SW480 (cell line): ENCODE measurements around the gene TCF20.
A peak's percentile ranks its signal among the peaks of the same experiment; 100 is the strongest.

Source experiments
- DNase-seq: peaks from one replicate; pipeline ENCODE4 v3.0.0-alpha.2; 2016; ENCODE audit warnings: low spot score

Gene TCF20

GRCh38 chr22:42282252-42282942, 11.9 kb upstream of the TCF20 start:
- DNase-seq, result no peak

- DNase-seq, result no peak
Measured at GRCh38 chr22:42281706-42282251, 11.3 kb upstream of the TCF20 start.

- DNase-seq, result no peak
Measured at GRCh38 chr22:42281284-42281683, 10.8 kb upstream of the TCF20 start.

GRCh38 chr22:42280836-42281235, 10.4 kb upstream of the TCF20 start:
- DNase-seq, result no peak

- no peak for DNase-seq
Measured at GRCh38 chr22:42280140-42280539, 9.7 kb upstream of the TCF20 start.

- DNase-seq, result no peak
Measured at GRCh38 chr22:42279425-42280020, 9.1 kb upstream of the TCF20 start.

- DNase-seq, result peak; percentile 50
Measured at GRCh38 chr22:42277988-42278776, 7.7 kb upstream of the TCF20 start.

GRCh38 chr22:42277232-42277753, 6.8 kb upstream of the TCF20 start:
- no peak for DNase-seq

- no peak for DNase-seq
Measured at GRCh38 chr22:42275970-42276369, 5.5 kb upstream of the TCF20 start.

- DNase-seq, result no peak
Measured at GRCh38 chr22:42275176-42275575, 4.7 kb upstream of the TCF20 start.

- DNase-seq, result no peak
Measured at GRCh38 chr22:42273855-42274451, 3.5 kb upstream of the TCF20 start.

GRCh38 chr22:42272431-42272999, 2.1 kb upstream of the TCF20 start:
- DNase-seq, result no peak

- peak; percentile 7 for DNase-seq
Measured at GRCh38 chr22:42271906-42272305, 1.5 kb upstream of the TCF20 start.

GRCh38 chr22:42271191-42271813, 849 bp upstream of the TCF20 start:
- DNase-seq, result no peak

GRCh38 chr22:42270176-42270509, 310 bp downstream of the TCF20 start:
- DNase-seq, result peak; percentile 15

GRCh38 chr22:42269432-42270175, 849 bp downstream of the TCF20 start:
- peak; percentile 85 for DNase-seq

- DNase-seq, result no peak
Measured at GRCh38 chr22:42268852-42269410, 1.5 kb downstream of the TCF20 start.

GRCh38 chr22:42265321-42265720, 5.1 kb downstream of the TCF20 start:
- DNase-seq, result no peak

GRCh38 chr22:42263944-42264343, 6.5 kb downstream of the TCF20 start:
- no peak for DNase-seq

GRCh38 chr22:42262964-42263363, 7.5 kb downstream of the TCF20 start:
- DNase-seq, result no peak
